Spleen (tissue), 11 donors: ENCODE results near the gene SRPK1. TPM values are rescaled to one million over a fixed set of nuclear protein-coding genes. Genes with fewer than 3 reads are reported as not detected.

Experiments
- DNase-seq: peaks from one replicate; pipeline ENCODE4 v3.0.0-alpha.2; 2020
- H3K27ac ChIP-seq, 8 donors: fragments of 200-600 bp; sonication (generic) in 7 of 8; 1 replicate in 4 of 8; 2 replicates in 4 of 8; pipeline versions ENCODE4 v1.5.0 to v1.8.0; 2016 to 2021; ENCODE audit warnings: inconsistent platforms in 4 of 8, mild to moderate bottlenecking in 4 of 8, moderate library complexity in 1 of 8
- H3K27me3 ChIP-seq, 7 donors: fragments of 200-600 bp; sonication (generic) in 6 of 7; replicated peaks in 1 of 7; 1 replicate in 4 of 7; 2 replicates in 3 of 7; pipeline versions ENCODE4 v1.5.0 to v1.8.0; 2016 to 2021; ENCODE audit warnings: inconsistent platforms in 3 of 7, mild to moderate bottlenecking in 1 of 7
- H3K36me3 ChIP-seq, 6 donors: fragments of 200-600 bp; sonication (generic) in 5 of 6; 1 replicate in 4 of 6; 2 replicates in 2 of 6; pipeline versions ENCODE4 v1.5.0 to v1.8.0; 2016 to 2021; ENCODE audit warnings: inconsistent platforms in 2 of 6
- H3K4me1 ChIP-seq, 6 donors: fragments of 200-600 bp; sonication (generic) in 5 of 6; 1 replicate in 3 of 6; 2 replicates in 3 of 6; pipeline versions ENCODE4 v1.5.0 to v1.8.0; 2016 to 2021; ENCODE audit warnings: inconsistent platforms in 3 of 6
- H3K4me3 ChIP-seq, 8 donors: fragments of 200-600 bp; sonication (generic) in 7 of 8; 1 replicate in 4 of 8; 2 replicates in 4 of 8; pipeline versions ENCODE4 v1.5.0 to v1.8.0; 2016 to 2021; ENCODE audit warnings: inconsistent platforms in 4 of 8, mild to moderate bottlenecking in 4 of 8, moderate library complexity in 2 of 8
- H3K9me3 ChIP-seq, 8 donors: fragments of 200-600 bp; sonication (generic) in 7 of 8; 1 replicate in 4 of 8; 2 replicates in 4 of 8; pipeline versions ENCODE4 v1.5.0 to v1.8.0; 2016 to 2021; ENCODE audit warnings: inconsistent platforms in 4 of 8
- CTCF ChIP-seq, 11 experiments: fragments of 200-600 bp in 7 of 11; fragments of 450-650 bp in 4 of 11; sonication (generic) in 4 of 11; IDR thresholded peaks in 8 of 11; conservative IDR thresholded peaks in 3 of 11; 1 replicate in 7 of 11; 2 replicates in 4 of 11; pipeline versions ENCODE4 v1.4.0 to v1.8.0; 2016 to 2021; ENCODE audit warnings: antibody characterized with exemption in 11 of 11, inconsistent platforms in 4 of 11, mild to moderate bottlenecking in 1 of 11
- POLR2A ChIP-seq, 3 donors: fragments of 450-650 bp; IDR thresholded peaks; one replicate each; pipeline ENCODE4 v1.5.1; 2017; ENCODE audit warnings: antibody characterized with exemption in 3 of 3, mild to moderate bottlenecking in 1 of 3
- POLR2AphosphoS5 ChIP-seq, 3 donors: sonication (generic); formaldehyde crosslinking; IDR thresholded peaks; one replicate each; pipeline ENCODE4 v1.5.1; 2017; ENCODE audit warnings: antibody characterized with exemption in 3 of 3
- WGBS, 5 donors: extraction: QIAGEN DNeasy Blood & Tissue Kit in 3 of 5; methylation state at CpG; one replicate each; pipeline versions ENCODE4 v1.1.5 to v1.1.7; 2013 to 2018; 5-methylcytosine and 5-hydroxymethylcytosine counted together
- intact Hi-C: fragments of 100-400 bp; cut with DNase I; formaldehyde crosslinking; loops from one replicate; pipeline ENCODE4 v1.15.0; 2023; ENCODE audit warnings: low total_unique reads
- polyA plus RNA-seq, 3 donors: library from polyadenylated mRNA; stranded (reverse); fragments of 200-250 nt; gene quantifications; one replicate each; pipeline ENCODE4 v1.2.1, GENCODE V29; 2013
- total RNA-seq, 7 donors: library from RNA; depleted of rRNA in 3 of 7; stranded (reverse); fragments of >200 nt in 3 of 7; fragmentation: NEBNext Ultra II Directional in 4 of 7; extraction: Animal tissue kit (Norgen Biotek cat#: 25700) in 4 of 7; gene quantifications; one replicate each; pipeline versions ENCODE4 v1.1.0 to v1.2.1, GENCODE V29; 2016 to 2021
- donor health status: healthy with polysubstance abuse.
- donor health status: DM: no; HTN: no; CAD: no; lungs with moderate emphysema.
- donor health status: DM: no; HTN: no; CAD: no.
- donor health status: Bipolar disorder and iron deficiency.
- donor health status: healthy.
- donor health status: DM: no; HTN: no; CAD: no.
- donor health status: DM: yes; HTN: yes; CAD: no.

The SRPK1 gene
- total and polyA plus RNA-seq, 10 donors = 8.8 to 140 (median 57.8) TPM

GRCh38 chr6:35852994-35853393 lies 67.9 kb downstream of the SRPK1 start:
- intact Hi-C loops = no loop called here
- 88 to 95% (median 94%) methylated on average over 4 of the region's 4 CpGs for WGBS, 5 donors
- H3K27ac ChIP-seq = no peak overlapping the region

GRCh38 chr6:35850208-35850607 lies 70.7 kb downstream of the SRPK1 start:
- no peak overlapping the region for H3K4me3 ChIP-seq
- no peak for DNase-seq
- intact Hi-C loops = no loop called here
- peaks cover 0 to 11% (median 0%) of the 10 kb centered on the region in 6 donors for H3K4me1 ChIP-seq
- no peaks in the 10 kb centered on the region for H3K27me3 ChIP-seq
- 48 to 75% (median 61%) methylated on average over 2 of the region's 2 CpGs for WGBS, 5 donors
- peaks cover 0 to 96% (median 26%) of the 10 kb centered on the region in 6 donors for H3K36me3 ChIP-seq
- H3K9me3 ChIP-seq = peaks cover 0 to 9% (median 6%) of the 10 kb centered on the region in 8 donors
- peak overlapping the region in 5 of 8 donors; percentile 26 to 66 (median 43) for H3K27ac ChIP-seq
- no peak for TF ChIP-seq CTCF (IDR thresholded peaks at IDR 0.05 in 8 of 11, conservative IDR thresholded peaks at IDR 0.05 in 3 of 11)
- no peak for TF ChIP-seq POLR2AphosphoS5 (IDR thresholded peaks at IDR 0.05)
- TF ChIP-seq POLR2A (IDR thresholded peaks at IDR 0.05) = no peak

More at GRCh38 chr6:35852994-35853393, 67.9 kb downstream of the SRPK1 start:
- H3K4me3 ChIP-seq = no peak overlapping the region
- peaks cover 0 to 11% (median 0%) of the 10 kb centered on the region in 6 donors for H3K4me1 ChIP-seq
- no peak for TF ChIP-seq POLR2A (IDR thresholded peaks at IDR 0.05)
- no peak for TF ChIP-seq POLR2AphosphoS5 (IDR thresholded peaks at IDR 0.05)
- no peak for TF ChIP-seq CTCF (IDR thresholded peaks at IDR 0.05 in 8 of 11, conservative IDR thresholded peaks at IDR 0.05 in 3 of 11)
- H3K27me3 ChIP-seq = no peaks in the 10 kb centered on the region
- DNase-seq = no peak
- peaks cover 0 to 9% (median 6%) of the 10 kb centered on the region in 8 donors for H3K9me3 ChIP-seq
- peaks cover 0 to 99% (median 41%) of the 10 kb centered on the region in 6 donors for H3K36me3 ChIP-seq

GRCh38 chr6:35844290-35844689 lies 76.6 kb downstream of the SRPK1 start:
- H3K9me3 ChIP-seq = peaks cover 0 to 9% (median 6%) of the 10 kb centered on the region in 8 donors
- H3K4me3 ChIP-seq = no peak overlapping the region
- peaks cover 0 to 95% (median 20%) of the 10 kb centered on the region in 6 donors for H3K36me3 ChIP-seq
- no peak overlapping the region for H3K27ac ChIP-seq
- no peaks in the 10 kb centered on the region for H3K27me3 ChIP-seq
- TF ChIP-seq CTCF (IDR thresholded peaks at IDR 0.05 in 8 of 11, conservative IDR thresholded peaks at IDR 0.05 in 3 of 11) = no peak
- TF ChIP-seq POLR2AphosphoS5 (IDR thresholded peaks at IDR 0.05) = no peak
- no peak for TF ChIP-seq POLR2A (IDR thresholded peaks at IDR 0.05)
- whole genome bisulfite sequencing, 5 donors = 77 to 93% (median 83%) methylated on average over 3 of the region's 3 CpGs
- no peak for DNase-seq
- H3K4me1 ChIP-seq = no peaks in the 10 kb centered on the region
- intact Hi-C loops = no loop called here

GRCh38 chr6:35842381-35842780 lies 78.5 kb downstream of the SRPK1 start:
- Histone ChIP-seq H3K27me3 (no peaks in the 10 kb centered on the region), H3K4me3 (no peak overlapping the region), H3K36me3 (peaks cover 0 to 97% (median 29%) of the 10 kb centered on the region in 6 donors), H3K4me1 (peaks cover 0 to 1% (median 0%) of the 10 kb centered on the region in 6 donors), H3K27ac (no peak overlapping the region), H3K9me3 (no peaks in the 10 kb centered on the region)
- intact Hi-C loops = no loop called here
- no peak for TF ChIP-seq POLR2AphosphoS5 (IDR thresholded peaks at IDR 0.05)
- no peak for TF ChIP-seq POLR2A (IDR thresholded peaks at IDR 0.05)
- no peak for TF ChIP-seq CTCF (IDR thresholded peaks at IDR 0.05 in 8 of 11, conservative IDR thresholded peaks at IDR 0.05 in 3 of 11)
- WGBS, 5 donors = 90 to 99% (median 98%) methylated on average over 3 of the region's 3 CpGs
- DNase-seq = no peak
